CD14-positive monocyte (primary cell): ENCODE data around the gene IRAK3. TPM values are rescaled to one million over a fixed set of nuclear protein-coding genes. Genes with fewer than 3 reads are reported as not detected.

ENCODE experiments used
- DNase-seq, 3 donors: peaks; one replicate each; pipeline ENCODE4 v3.0.0-alpha.2; 2011 to 2022
- H2AFZ ChIP-seq: 2 replicates; pipeline ENCODE4 v1.6.0; 2012; ENCODE audit warnings: mild to moderate bottlenecking, low read depth, low read length, inconsistent platforms; ENCODE audit not compliant: insufficient read depth, poor library complexity, severe bottlenecking
- H3K27ac ChIP-seq, 2 donors: 1 replicate in 1 of 2; 2 replicates in 1 of 2; pipeline ENCODE4 v1.5.1; 2012 to 2013; ENCODE audit warnings: low read length in 2 of 2, control low read depth in 1 of 2, inconsistent platforms in 1 of 2, low read depth in 1 of 2, mild to moderate bottlenecking in 1 of 2
- H3K27me3 ChIP-seq, 2 donors: one replicate each; pipeline versions ENCODE4 v1.6.0 to v1.6.1; 2011 to 2013; ENCODE audit warnings: low read length in 2 of 2; ENCODE audit not compliant: control insufficient read depth in 2 of 2, insufficient read depth in 2 of 2
- H3K36me3 ChIP-seq, 2 donors: replicated peaks in 1 of 2; 1 replicate in 1 of 2; 2 replicates in 1 of 2; pipeline versions ENCODE4 v1.5.1 to v1.6.1; 2012 to 2013; ENCODE audit warnings: low read length in 2 of 2, control low read depth in 1 of 2, inconsistent platforms in 1 of 2, mild to moderate bottlenecking in 1 of 2; ENCODE audit not compliant: insufficient read depth in 2 of 2, control insufficient read depth in 1 of 2
- H3K4me1 ChIP-seq, 2 donors: 1 replicate in 1 of 2; 2 replicates in 1 of 2; pipeline versions ENCODE4 v1.5.1 to v1.6.1; 2012 to 2013; ENCODE audit warnings: low read length in 2 of 2, control low read depth in 1 of 2, inconsistent platforms in 1 of 2, mild to moderate bottlenecking in 1 of 2, moderate library complexity in 1 of 2; ENCODE audit not compliant: insufficient read depth in 2 of 2, control insufficient read depth in 1 of 2
- H3K4me2 ChIP-seq: replicated peaks from 2 replicates; pipeline ENCODE3; 2012; ENCODE audit warnings: low read length, moderate library complexity, mild to moderate bottlenecking; ENCODE audit not compliant: poor library complexity, severe bottlenecking; ENCODE audit errors: extremely low read depth
- H3K4me3 ChIP-seq, 3 experiments: fragments of 200-600 bp in 1 of 3; sonication (generic) in 1 of 3; replicated peaks in 1 of 3; 1 replicate in 2 of 3; 2 replicates in 1 of 3; pipeline ENCODE4 v1.5.1; 2011 to 2013; ENCODE audit warnings: low read length in 3 of 3, mild to moderate bottlenecking in 3 of 3, control low read depth in 2 of 3, low read depth in 2 of 3, inconsistent platforms in 1 of 3, moderate library complexity in 1 of 3
- H3K79me2 ChIP-seq: 2 replicates; pipeline ENCODE4 v1.6.0; 2012; ENCODE audit warnings: mild to moderate bottlenecking, control low read depth, inconsistent platforms, low read length, moderate library complexity; ENCODE audit not compliant: insufficient read depth
- H3K9ac ChIP-seq: 2 replicates; pipeline ENCODE4 v1.6.0; 2017; ENCODE audit warnings: low read length, mild to moderate bottlenecking; ENCODE audit not compliant: insufficient read depth, poor library complexity, severe bottlenecking
- H3K9me3 ChIP-seq, 2 donors: replicated peaks in 1 of 2; 1 replicate in 1 of 2; 2 replicates in 1 of 2; pipeline versions ENCODE4 v1.5.1 to v1.6.1; 2012 to 2013; ENCODE audit warnings: low read length in 2 of 2, control low read depth in 1 of 2; ENCODE audit not compliant: control insufficient read depth in 1 of 2, insufficient read depth in 1 of 2
- H4K20me1 ChIP-seq: 2 replicates; pipeline ENCODE4 v1.6.0; 2012; ENCODE audit warnings: mild to moderate bottlenecking, low read length, control low read depth, moderate library complexity; ENCODE audit not compliant: insufficient read depth
- H3K27ac Mint-ChIP-seq, 7 donors: one replicate each; pipeline ENCODE4 v1.8.0; 2020; ENCODE audit warnings: mild to moderate bottlenecking in 7 of 7, mixed read lengths in 7 of 7, moderate library complexity in 6 of 7, inconsistent platforms in 2 of 7
- H3K27me3 Mint-ChIP-seq, 3 donors: one replicate each; pipeline ENCODE4 v1.8.0; 2021 to 2022; ENCODE audit warnings: low read depth in 3 of 3, mild to moderate bottlenecking in 3 of 3, mixed read lengths in 3 of 3, moderate library complexity in 3 of 3, inconsistent platforms in 1 of 3
- H3K36me3 Mint-ChIP-seq, 2 donors: one replicate each; pipeline ENCODE4 v1.8.0; 2020; ENCODE audit warnings: mixed read lengths in 2 of 2, inconsistent platforms in 1 of 2, mild to moderate bottlenecking in 1 of 2
- H3K4me1 Mint-ChIP-seq: one replicate; pipeline ENCODE4 v1.8.0; 2020; ENCODE audit warnings: mild to moderate bottlenecking, mixed read lengths
- H3K4me3 Mint-ChIP-seq, 2 donors: one replicate each; pipeline ENCODE4 v1.8.0; 2020; ENCODE audit warnings: mild to moderate bottlenecking in 2 of 2, mixed read lengths in 2 of 2, moderate library complexity in 1 of 2
- H3K9me3 Mint-ChIP-seq, 7 donors: one replicate each; pipeline ENCODE4 v1.8.0; 2020 to 2022; ENCODE audit warnings: mixed read lengths in 7 of 7, mild to moderate bottlenecking in 6 of 7, moderate library complexity in 6 of 7, inconsistent platforms in 2 of 7
- WGBS: methylation state at CpG from one replicate; pipeline ENCODE4 v1.1.5; 2013; ENCODE audit warnings: missing lambda C conversion rate; ENCODE audit not compliant: insufficient coverage; 5-methylcytosine and 5-hydroxymethylcytosine counted together
- intact Hi-C, 2 donors: fragments of 100-400 bp; cut with micrococcal nuclease; formaldehyde crosslinking; loops; one replicate each; pipeline versions ENCODE4 v1.15.0 to v1.15.1; 2023
- polyA plus RNA-seq, 3 donors: library from polyadenylated mRNA; depleted of rRNA in 1 of 3; unstranded in 2 of 3; stranded (reverse) in 1 of 3; fragments of 300-500 nt in 2 of 3; fragments of >200 nt in 1 of 3; fragmentation: Illumina TruSeq in 2 of 3; gene quantifications; 1 replicate in 2 of 3; 2 replicates in 1 of 3; pipeline ENCODE4 v1.2.3, GENCODE V29; 2012 to 2021
- TF ChIP-seq, protein P1 (sequence below): fragments of 200-600 bp; IDR thresholded peaks from one replicate; pipeline ENCODE4 v1.8.0; 2022; ENCODE audit warnings: antibody characterized with exemption, mild to moderate bottlenecking

The IRAK3 gene
- polyA plus RNA-seq, 3 donors: 56.9 to 59.7 (median 58.0) TPM

- Mint-ChIP-seq H3K36me3 (peaks cover 0 to 2% of the 10 kb centered on the region in 2 donors), H3K27ac (no peak overlapping the region), H3K4me1 (peaks cover 13% of the 10 kb centered on the region), H3K27me3 (peaks cover 0 to 2% (median 2%) of the 10 kb centered on the region in 3 donors), H3K9me3 (peaks cover 0 to 6% (median 0%) of the 10 kb centered on the region in 7 donors), H3K4me3 (no peak overlapping the region)
- no peaks in the 10 kb centered on the region for H3K36me3 ChIP-seq
- peaks cover 12% of the 10 kb centered on the region for H3K79me2 ChIP-seq
- H3K9ac ChIP-seq: no peak overlapping the region
- intact Hi-C loops: no loop called here
- no peaks in the 10 kb centered on the region for H3K9me3 ChIP-seq
- H4K20me1 ChIP-seq: no peaks in the 10 kb centered on the region
- H3K4me3 ChIP-seq: no peak overlapping the region
- TF ChIP-seq, protein P1, sequence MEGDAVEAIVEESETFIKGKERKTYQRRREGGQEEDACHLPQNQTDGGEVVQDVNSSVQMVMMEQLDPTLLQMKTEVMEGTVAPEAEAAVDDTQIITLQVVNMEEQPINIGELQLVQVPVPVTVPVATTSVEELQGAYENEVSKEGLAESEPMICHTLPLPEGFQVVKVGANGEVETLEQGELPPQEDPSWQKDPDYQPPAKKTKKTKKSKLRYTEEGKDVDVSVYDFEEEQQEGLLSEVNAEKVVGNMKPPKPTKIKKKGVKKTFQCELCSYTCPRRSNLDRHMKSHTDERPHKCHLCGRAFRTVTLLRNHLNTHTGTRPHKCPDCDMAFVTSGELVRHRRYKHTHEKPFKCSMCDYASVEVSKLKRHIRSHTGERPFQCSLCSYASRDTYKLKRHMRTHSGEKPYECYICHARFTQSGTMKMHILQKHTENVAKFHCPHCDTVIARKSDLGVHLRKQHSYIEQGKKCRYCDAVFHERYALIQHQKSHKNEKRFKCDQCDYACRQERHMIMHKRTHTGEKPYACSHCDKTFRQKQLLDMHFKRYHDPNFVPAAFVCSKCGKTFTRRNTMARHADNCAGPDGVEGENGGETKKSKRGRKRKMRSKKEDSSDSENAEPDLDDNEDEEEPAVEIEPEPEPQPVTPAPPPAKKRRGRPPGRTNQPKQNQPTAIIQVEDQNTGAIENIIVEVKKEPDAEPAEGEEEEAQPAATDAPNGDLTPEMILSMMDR: no peak
- H2AFZ ChIP-seq: no peak overlapping the region
- H3K27me3 ChIP-seq: no peaks in the 10 kb centered on the region
- no peak overlapping the region for H3K27ac ChIP-seq
- H3K4me1 ChIP-seq: peaks cover 19 to 20% of the 10 kb centered on the region in 2 donors
- no peak overlapping the region for H3K4me2 ChIP-seq
- DNase-seq: no peak
These were observed 73.7 kb downstream of the IRAK3 start for GRCh38 chr12:66262737-66263136.

DNA sequence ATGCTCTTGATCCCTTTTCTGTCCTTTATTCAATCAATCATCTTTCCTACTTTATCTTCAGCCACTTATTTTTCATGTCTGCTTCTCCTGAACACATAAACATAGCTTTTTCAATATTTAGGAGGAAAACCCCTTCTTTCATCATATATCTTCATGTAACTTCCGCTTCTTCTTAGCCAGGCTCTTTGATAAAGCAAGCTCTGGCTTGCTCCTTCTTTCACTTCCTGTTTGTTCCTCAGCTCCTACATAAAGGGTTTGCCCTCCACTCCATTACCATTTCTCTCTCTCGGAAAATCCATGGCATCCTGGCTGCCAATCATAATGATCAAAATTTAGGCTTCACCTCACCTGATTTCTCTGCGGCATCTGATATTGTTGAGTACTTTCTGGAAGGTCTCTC, 79.5 kb downstream of the IRAK3 start:
- H3K27me3 Mint-ChIP-seq: no peaks in the 10 kb centered on the region
- H3K36me3 Mint-ChIP-seq: peaks cover 0 to 2% of the 10 kb centered on the region in 2 donors
- H3K27ac Mint-ChIP-seq: no peak overlapping the region
- peak overlapping the region; percentile 66 for H3K9ac ChIP-seq
- TF ChIP-seq, protein P1: no peak
- no peak overlapping the region for H3K4me3 Mint-ChIP-seq
- peak overlapping the region; percentile 74 for H3K4me2 ChIP-seq
- H4K20me1 ChIP-seq: no peaks in the 10 kb centered on the region
- peaks cover 23% of the 10 kb centered on the region for H3K4me1 Mint-ChIP-seq
- DNase-seq: peak; percentile 79 to 95 (median 92)
- no peaks in the 10 kb centered on the region for H3K27me3 ChIP-seq
- H2AFZ ChIP-seq: peak overlapping the region; percentile 21
- peak overlapping the region; percentile 88 to 97 for H3K27ac ChIP-seq
- no peaks in the 10 kb centered on the region for H3K9me3 ChIP-seq
- intact Hi-C loops: no loop called here
- no peaks in the 10 kb centered on the region for H3K36me3 ChIP-seq
- peaks cover 0 to 2% (median 0%) of the 10 kb centered on the region in 7 donors for H3K9me3 Mint-ChIP-seq
- H3K79me2 ChIP-seq: peaks cover 16% of the 10 kb centered on the region
- 0% methylated on average over 1 of the region's 3 CpGs for WGBS
- H3K4me1 ChIP-seq: peaks cover 50 to 58% of the 10 kb centered on the region in 2 donors
- peak overlapping the region; percentile 25 to 66 (median 44) for H3K4me3 ChIP-seq
